ENCODE data around the gene PER3. TPM values are rescaled to one million over a fixed set of nuclear protein-coding genes. Genes with fewer than 3 reads are reported as not detected.
A peak's percentile ranks its signal among the peaks of the same experiment; 100 is the strongest.

PER3 gene
- total and polyA plus RNA-seq, 2 of the 4 experiments (the other 2 are of a cell fraction): 3.4 to 4.2 TPM

- H3K27me3 ChIP-seq (ENCODE audit: control insufficient read depth, insufficient read depth, low read length): peaks cover 6% of the 10 kb centered on the region; the same call in 1 of the 2 replicates
- ChIA-PET CTCF (no interaction called here), POLR2A (ENCODE audit: unreplicated experiment) (no interaction called here)
- 65% methylated on average over 8 of the region's 9 CpGs; no CpG with 5 or more reads in 1 of the 2 experiments for WGBS, 2 experiments (ENCODE audit: extremely low coverage in 2 of 2, insufficient read length in 1 of 2)
- H2AK9ac ChIP-seq (replicated peaks; ENCODE audit: low read depth, low read length, poor library complexity): no peak overlapping the region
- ATAC-seq (ENCODE audit: low read depth) (no peak), DNase-seq (no peak)
- H2BK5ac ChIP-seq (ENCODE audit: low read depth, low read length, poor library complexity, severe bottlenecking): no peak overlapping the region
- H3K9me1 ChIP-seq (ENCODE audit: insufficient read depth, low read length): no peaks in the 10 kb centered on the region; the same call in 1 of the 2 replicates
- H4K5ac ChIP-seq (ENCODE audit: low read depth, low read length): no peak overlapping the region
- no peak overlapping the region for H3K4ac ChIP-seq (ENCODE audit: low read depth, low read length)
- TF ChIP-seq CTCF (conservative IDR thresholded peaks at IDR 0.05; ENCODE audit: low read depth, low read length): no peak
- no peak for TF ChIP-seq FOS (IDR thresholded peaks at IDR 0.05; ENCODE audit: low read depth, low read length)
- TF ChIP-seq MAZ (IDR thresholded peaks at IDR 0.05; ENCODE audit: borderline replicate concordance, low read depth, low read length): no peak
- no peak for TF ChIP-seq POLR2A (IDR thresholded peaks at IDR 0.05; ENCODE audit: low read depth, low read length)
- TF ChIP-seq NFE2L2 (IDR thresholded peaks at IDR 0.05; ENCODE audit: low read depth, low read length): no peak
- TF ChIP-seq SMC3 (IDR thresholded peaks at IDR 0.05; ENCODE audit: low read depth, low read length): no peak
- TF ChIP-seq MAFK (IDR thresholded peaks at IDR 0.05; ENCODE audit: low read depth, low read length): no peak
- no peak for TF ChIP-seq MXI1 (IDR thresholded peaks at IDR 0.05; ENCODE audit: borderline replicate concordance, low read depth, low read length)
- no peak for TF ChIP-seq RAD21 (IDR thresholded peaks at IDR 0.05; ENCODE audit: low read length)
- TF ChIP-seq CEBPB (IDR thresholded peaks at IDR 0.05; ENCODE audit: low read depth, low read length): no peak
- no peak for TF ChIP-seq RFX5 (IDR thresholded peaks at IDR 0.05; ENCODE audit: low read depth, low read length)
- no peak for TF ChIP-seq USF2 (IDR thresholded peaks at IDR 0.05; ENCODE audit: low read depth, low read length)
- TF ChIP-seq RCOR1 (IDR thresholded peaks at IDR 0.05; ENCODE audit: insufficient replicate concordance, low read length): no peak
- TF ChIP-seq CHD1 (IDR thresholded peaks at IDR 0.05; ENCODE audit: low read depth, low read length): no peak
- TF ChIP-seq BHLHE40 (IDR thresholded peaks at IDR 0.05; ENCODE audit: low read depth, low read length): no peak
- TF ChIP-seq ELK1 (IDR thresholded peaks at IDR 0.05; ENCODE audit: borderline replicate concordance, low read depth, low read length): no peak
- no peak overlapping the region for H2BK20ac ChIP-seq (ENCODE audit: low read depth, low read length)
- dilution Hi-C loops (cut with HindIII; ENCODE audit: low sequenced_read_pairs, unreplicated experiment) (no loop called here), in situ Hi-C loops (cut with MboI; ENCODE audit: low sequenced_read_pairs) (no loop called here), intact Hi-C loops (cut with micrococcal nuclease) (no loop called here)
- no peak overlapping the region for H3K4me2 ChIP-seq (ENCODE audit: low read depth, low read length)
- no peak overlapping the region for H3K18ac ChIP-seq (ENCODE audit: low read depth, low read length)
- H3K56ac ChIP-seq (ENCODE audit: extremely low read depth, insufficient read depth, low read length): no peak overlapping the region
- no peak overlapping the region for H4K8ac ChIP-seq (ENCODE audit: low read depth in 2 of 2, low read length in 2 of 2)
- no peak overlapping the region for H2AK5ac ChIP-seq (ENCODE audit: low read depth, low read length)
- no TSS peak for BruUV-seq (replicated peaks)
- H3K9ac ChIP-seq (ENCODE audit: low read depth, low read length): no peak overlapping the region
- H3K14ac ChIP-seq (replicated peaks; ENCODE audit: low read depth, low read length): no peak overlapping the region
- H4K20me1 ChIP-seq (ENCODE audit: insufficient read depth, low read length): no peaks in the 10 kb centered on the region
- no peak overlapping the region for H2BK15ac ChIP-seq (ENCODE audit: low read depth, low read length)
- no peak overlapping the region for H3K27ac ChIP-seq (ENCODE audit: insufficient read depth, low read length)
- no peak overlapping the region for H4K91ac ChIP-seq (ENCODE audit: insufficient read depth, low read depth, low read length)
- no peaks in the 10 kb centered on the region for H3K36me3 ChIP-seq (ENCODE audit: control insufficient read depth, insufficient read depth, low read length)
- no peak overlapping the region for H3K4me3 ChIP-seq (ENCODE audit: insufficient read depth, low read depth, low read length)
- H3K23ac ChIP-seq (ENCODE audit: low read depth, low read length): no peak overlapping the region
- no peaks in the 10 kb centered on the region for H3K9me3 ChIP-seq (ENCODE audit: control insufficient read depth, insufficient read depth, low read length)
- H3K79me1 ChIP-seq (ENCODE audit: low read depth in 1 of 2, low read length in 2 of 2): no peaks in the 10 kb centered on the region
- H2BK120ac ChIP-seq (ENCODE audit: low read depth, low read length): no peak overlapping the region
- peaks cover 2% of the 10 kb centered on the region for H3K4me1 ChIP-seq (ENCODE audit: control insufficient read depth, insufficient read depth, low read length)
- H2AFZ ChIP-seq (replicated peaks; ENCODE audit: low read length, poor library complexity): peak overlapping the region; percentile 67
Measured at GRCh38 chr1:7891804-7892203, 107.7 kb downstream of the PER3 start.
